Keratinocyte (primary cell): ENCODE results near the gene NFATC2.

Source experiments
- EZH2 ChIP-seq: IDR thresholded peaks from one replicate; pipeline ENCODE4 v1.6.1; 2012; ENCODE audit warnings: inconsistent platforms, mild to moderate bottlenecking, low read length, moderate library complexity
- TF ChIP-seq, protein P1 (sequence below), 3 experiments: IDR thresholded peaks in 1 of 3; conservative IDR thresholded peaks in 1 of 3; optimal IDR thresholded peaks in 1 of 3; 2 replicates in 2 of 3; 3 replicates in 1 of 3; pipeline versions ENCODE3 to v1.5.1; 2011; ENCODE audit warnings: low read length in 3 of 3, mild to moderate bottlenecking in 3 of 3, moderate library complexity in 2 of 3, control low read depth in 1 of 3, inconsistent platforms in 1 of 3; ENCODE audit not compliant: insufficient read depth in 2 of 3; ENCODE audit errors: extremely low read depth in 1 of 3

DNA sequence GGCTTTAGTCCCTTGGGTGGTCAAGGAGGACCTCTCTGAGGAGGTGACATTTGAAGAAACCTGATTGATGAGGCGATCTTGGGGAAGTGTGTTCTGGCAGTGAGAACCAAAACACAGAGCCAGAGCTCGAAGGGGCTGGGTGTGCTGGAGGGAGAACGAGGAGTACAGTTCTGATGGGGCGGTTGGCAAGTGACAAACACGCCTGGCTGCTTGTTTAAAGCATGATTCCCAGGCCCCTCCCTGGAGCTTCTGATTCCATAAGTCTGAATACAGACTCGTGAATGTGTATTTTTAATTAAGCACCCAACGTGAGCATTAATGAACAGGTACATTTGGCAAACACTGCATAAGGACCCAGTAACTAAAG is 886 bp upstream of the NFATC2 start:
- TF ChIP-seq, protein P1, sequence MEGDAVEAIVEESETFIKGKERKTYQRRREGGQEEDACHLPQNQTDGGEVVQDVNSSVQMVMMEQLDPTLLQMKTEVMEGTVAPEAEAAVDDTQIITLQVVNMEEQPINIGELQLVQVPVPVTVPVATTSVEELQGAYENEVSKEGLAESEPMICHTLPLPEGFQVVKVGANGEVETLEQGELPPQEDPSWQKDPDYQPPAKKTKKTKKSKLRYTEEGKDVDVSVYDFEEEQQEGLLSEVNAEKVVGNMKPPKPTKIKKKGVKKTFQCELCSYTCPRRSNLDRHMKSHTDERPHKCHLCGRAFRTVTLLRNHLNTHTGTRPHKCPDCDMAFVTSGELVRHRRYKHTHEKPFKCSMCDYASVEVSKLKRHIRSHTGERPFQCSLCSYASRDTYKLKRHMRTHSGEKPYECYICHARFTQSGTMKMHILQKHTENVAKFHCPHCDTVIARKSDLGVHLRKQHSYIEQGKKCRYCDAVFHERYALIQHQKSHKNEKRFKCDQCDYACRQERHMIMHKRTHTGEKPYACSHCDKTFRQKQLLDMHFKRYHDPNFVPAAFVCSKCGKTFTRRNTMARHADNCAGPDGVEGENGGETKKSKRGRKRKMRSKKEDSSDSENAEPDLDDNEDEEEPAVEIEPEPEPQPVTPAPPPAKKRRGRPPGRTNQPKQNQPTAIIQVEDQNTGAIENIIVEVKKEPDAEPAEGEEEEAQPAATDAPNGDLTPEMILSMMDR (optimal IDR thresholded peaks at IDR 0.05 in 1 of 3, IDR thresholded peaks at IDR 0.05 in 1 of 3, conservative IDR thresholded peaks at IDR 0.05 in 1 of 3; ENCODE audit: extremely low read depth in 1 of 3, insufficient read depth in 2 of 3, low read length in 3 of 3): no peak
- no peak for TF ChIP-seq EZH2
